NCI-H187 (cell line): ENCODE data around the gene NAT14.
"Not testable (repeated sequence)": the region's sequence is repeated elsewhere in the genome, so short reads cannot be mapped to it uniquely, and the experiment has no call there.

Experiments used
- DNase-seq, 2 experiments: peaks; one replicate each; lab custom pipeline; 2025; lab: John Stamatoyannopoulos, UW

NAT14 gene

GRCh38 chr19:55503157-55503501 lies 18.1 kb downstream of the NAT14 start:
- DNase-seq, result no peak

- peak; percentile 75 to 87 for DNase-seq
Measured at GRCh38 chr19:55503502-55504251, 18.7 kb downstream of the NAT14 start.

GRCh38 chr19:55504252-55504603 lies 19.2 kb downstream of the NAT14 start:
- DNase-seq, result no peak

- DNase-seq, result no peak
Measured at GRCh38 chr19:55504981-55505380, 20.0 kb downstream of the NAT14 start.

- no peak for DNase-seq
Measured at GRCh38 chr19:55508120-55508519, 23.1 kb downstream of the NAT14 start.

- DNase-seq, result peak; percentile 82 to 84
Measured at GRCh38 chr19:55516878-55517620, 32.1 kb downstream of the NAT14 start.

GRCh38 chr19:55519451-55520311 lies 34.7 kb downstream of the NAT14 start:
- no peak for DNase-seq

GRCh38 chr19:55520691-55521292 lies 35.8 kb downstream of the NAT14 start:
- no peak for DNase-seq

GRCh38 chr19:55525289-55526101 lies 40.5 kb downstream of the NAT14 start:
- DNase-seq, result no peak

- no peak for DNase-seq
Measured at GRCh38 chr19:55526216-55527196, 41.5 kb downstream of the NAT14 start.

GRCh38 chr19:55527197-55528029 lies 42.4 kb downstream of the NAT14 start:
- DNase-seq, result no peak

- no peak for DNase-seq
Measured at GRCh38 chr19:55528030-55528803, 43.2 kb downstream of the NAT14 start.

- DNase-seq, result no peak
Measured at GRCh38 chr19:55529636-55530234, 44.7 kb downstream of the NAT14 start.

GRCh38 chr19:55530996-55531395 lies 46.0 kb downstream of the NAT14 start:
- no peak for DNase-seq

- not testable (repeated sequence) for DNase-seq
Measured at GRCh38 chr19:55534280-55534679, 49.3 kb downstream of the NAT14 start.

GRCh38 chr19:55535173-55535964 lies 50.4 kb downstream of the NAT14 start:
- no peak for DNase-seq

- no peak for DNase-seq
Measured at GRCh38 chr19:55535965-55536350, 51.0 kb downstream of the NAT14 start.
